HG03457 (cell line): ENCODE results near the gene THRB.
"Not testable (repeated sequence)": the region's sequence is repeated elsewhere in the genome, so short reads cannot be mapped to it uniquely, and the experiment has no call there.

ENCODE experiments used
- ATAC-seq: cut with Tn5 transposase; IDR thresholded peaks from one replicate; pipeline ENCODE4 v1.9.1; 2021; ENCODE audit warnings: moderate number of reproducible peaks; ENCODE audit not compliant: unreplicated experiment

Gene THRB

GRCh38 chr3:24407980-24408680 is 86.5 kb downstream of the THRB start:
- no peak for ATAC-seq

GRCh38 chr3:24406900-24407299 is 87.8 kb downstream of the THRB start:
- ATAC-seq = no peak

GRCh38 chr3:24405057-24405456 is 89.6 kb downstream of the THRB start:
- ATAC-seq = no peak

- ATAC-seq = no peak
These were observed 92.9 kb downstream of the THRB start for GRCh38 chr3:24401811-24402185.

GRCh38 chr3:24401090-24401810 is 93.4 kb downstream of the THRB start:
- ATAC-seq = no peak

GRCh38 chr3:24400450-24400849 is 94.2 kb downstream of the THRB start:
- no peak for ATAC-seq

GRCh38 chr3:24400015-24400414 is 94.6 kb downstream of the THRB start:
- no peak for ATAC-seq

GRCh38 chr3:24399614-24400013 is 95.0 kb downstream of the THRB start:
- ATAC-seq = no peak

GRCh38 chr3:24398712-24399111 is 95.9 kb downstream of the THRB start:
- ATAC-seq = not testable (repeated sequence)

GRCh38 chr3:24396338-24396737 is 98.3 kb downstream of the THRB start:
- no peak for ATAC-seq

- no peak for ATAC-seq
These were observed 99.9 kb downstream of the THRB start for GRCh38 chr3:24394754-24395153.

- no peak for ATAC-seq
These were observed 101.3 kb downstream of the THRB start for GRCh38 chr3:24393316-24393715.

- ATAC-seq = no peak
These were observed 104.2 kb downstream of the THRB start for GRCh38 chr3:24390169-24391130.

- no peak for ATAC-seq
These were observed 105.3 kb downstream of the THRB start for GRCh38 chr3:24389108-24390090.

- no peak for ATAC-seq
These were observed 106.0 kb downstream of the THRB start for GRCh38 chr3:24388611-24389010.

- no peak for ATAC-seq
These were observed 106.5 kb downstream of the THRB start for GRCh38 chr3:24388159-24388558.

- no peak for ATAC-seq
These were observed 107.2 kb downstream of the THRB start for GRCh38 chr3:24387493-24387892.

GRCh38 chr3:24387000-24387399 is 107.7 kb downstream of the THRB start:
- no peak for ATAC-seq

- no peak for ATAC-seq
These were observed 108.2 kb downstream of the THRB start for GRCh38 chr3:24386458-24386857.

- no peak for ATAC-seq
These were observed 109.5 kb downstream of the THRB start for GRCh38 chr3:24385012-24385615.
